HepG2 (cell line): Measurements from ENCODE around the gene RPS25. TPM values are rescaled to one million over a fixed set of nuclear protein-coding genes. Genes with fewer than 3 reads are reported as not detected.

ENCODE experiments used
- KDM5B ChIP-seq: sonication (generic); formaldehyde crosslinking; IDR thresholded peaks from 2 replicates; pipeline ENCODE4 v1.4.0; 2020; ENCODE audit warnings: missing genetic modification reagents, mild to moderate bottlenecking, borderline replicate concordance
- MAF1 ChIP-seq: sonication (generic); formaldehyde crosslinking; IDR thresholded peaks from 2 replicates; pipeline ENCODE4 v1.5.0; 2020; ENCODE audit warnings: missing genetic modification reagents, borderline replicate concordance
- RFXANK ChIP-seq: IDR thresholded peaks from 2 replicates; pipeline ENCODE4 v1.6.1; 2016
- SETDB1 ChIP-seq: sonication (generic); formaldehyde crosslinking; IDR thresholded peaks from 2 replicates; pipeline ENCODE4 v1.5.1; 2020; ENCODE audit warnings: missing genetic modification reagents, mild to moderate bottlenecking, borderline replicate concordance
- SMAD1 ChIP-seq: sonication (generic); formaldehyde crosslinking; IDR thresholded peaks from 2 replicates; pipeline ENCODE4 v1.4.0; 2020; ENCODE audit warnings: missing genetic modification reagents, low read depth, mild to moderate bottlenecking, borderline replicate concordance
- SNRNP70 ChIP-seq: fragments of 200-400 bp; formaldehyde crosslinking; IDR thresholded peaks from 2 replicates; pipeline ENCODE4 v1.6.1; 2017; ENCODE audit warnings: mild to moderate bottlenecking, low read depth, low read length, moderate library complexity
- SRSF9 ChIP-seq: fragments of 200-400 bp; formaldehyde crosslinking; IDR thresholded peaks from 2 replicates; pipeline ENCODE4 v1.6.1; 2018; ENCODE audit warnings: borderline replicate concordance, mild to moderate bottlenecking, low read depth, low read length; ENCODE audit not compliant: insufficient read depth, poor library complexity, severe bottlenecking
- SRY ChIP-seq: sonication (generic); formaldehyde crosslinking; IDR thresholded peaks from 2 replicates; pipeline ENCODE4 v1.8.0; 2022; ENCODE audit warnings: mild to moderate bottlenecking, missing genetic modification reagents
- YEATS2 ChIP-seq: sonication (generic); formaldehyde crosslinking; IDR thresholded peaks from 2 replicates; pipeline ENCODE4 v1.4.0; 2020; ENCODE audit warnings: missing genetic modification reagents, borderline replicate concordance
- ZBTB7B ChIP-seq: sonication (generic); formaldehyde crosslinking; IDR thresholded peaks from 2 replicates; pipeline ENCODE4 v1.4.0; 2020; ENCODE audit warnings: missing genetic modification reagents
- ZFX ChIP-seq: sonication (generic); formaldehyde crosslinking; IDR thresholded peaks from 2 replicates; pipeline ENCODE4 v1.4.0; 2020; ENCODE audit warnings: mild to moderate bottlenecking, low read depth, missing genetic modification reagents, moderate library complexity
- ZNF160 ChIP-seq: sonication (generic); formaldehyde crosslinking; IDR thresholded peaks from 2 replicates; pipeline ENCODE4 v1.8.0; 2022; ENCODE audit warnings: mild to moderate bottlenecking, inconsistent platforms, missing genetic modification reagents
- ZNF788 ChIP-seq: sonication (generic); formaldehyde crosslinking; IDR thresholded peaks from 2 replicates; pipeline ENCODE4 v1.5.0; 2020; ENCODE audit warnings: mild to moderate bottlenecking, missing genetic modification reagents, borderline replicate concordance
- ZNF878 ChIP-seq: sonication (generic); formaldehyde crosslinking; IDR thresholded peaks from 2 replicates; pipeline ENCODE4 v1.8.1; 2023; ENCODE audit warnings: mild to moderate bottlenecking, missing genetic modification reagents, moderate library complexity
- polyA plus RNA-seq, 8 experiments: library from polyadenylated mRNA; depleted of rRNA in 3 of 8; stranded (reverse) in 7 of 8; unstranded in 1 of 8; fragments of >200 nt; fragmentation: Illumina TruSeq in 4 of 8; extraction: Trizol in 4 of 8; gene quantifications; 2 replicates each; pipeline versions ENCODE4 v1.2.1 to v1.2.3, GENCODE V29; 2011 to 2016; ENCODE audit warnings: low read depth in 4 of 8, missing spikeins in 1 of 8, mixed read lengths in 1 of 8; ENCODE audit not compliant: insufficient read depth in 1 of 8
- total RNA-seq, 5 experiments: library from RNA; depleted of rRNA; stranded (reverse); fragments of >200 nt; fragmentation: Illumina TruSeq; extraction: Trizol; gene quantifications; 2 replicates each; pipeline ENCODE4 v1.2.3, GENCODE V29; 2016; ENCODE audit warnings: low read depth in 1 of 5
- TF ChIP-seq, protein P1 (sequence below): IDR thresholded peaks from 2 replicates; pipeline ENCODE4 v1.6.1; 2016; ENCODE audit warnings: mild to moderate bottlenecking
- TF ChIP-seq, protein P2 (sequence below): sonication (generic); formaldehyde crosslinking; IDR thresholded peaks from 2 replicates; pipeline ENCODE4 v1.4.0; 2020; ENCODE audit warnings: missing genetic modification reagents, borderline replicate concordance
- TF ChIP-seq, protein P3 (sequence below): sonication (generic); formaldehyde crosslinking; IDR thresholded peaks from 2 replicates; pipeline ENCODE4 v1.4.0; 2020; ENCODE audit warnings: missing genetic modification reagents
- TF ChIP-seq, protein P4 (sequence below): sonication (generic); formaldehyde crosslinking; IDR thresholded peaks from 2 replicates; pipeline ENCODE4 v1.8.1; 2023; ENCODE audit warnings: missing genetic modification reagents, inconsistent platforms, borderline replicate concordance
- TF ChIP-seq, protein P5 (sequence below): sonication (generic); formaldehyde crosslinking; IDR thresholded peaks from 2 replicates; pipeline ENCODE4 v1.5.0; 2020; ENCODE audit warnings: missing genetic modification reagents, mild to moderate bottlenecking, borderline replicate concordance

Gene RPS25
- total and polyA plus RNA-seq, 2 of the 13 experiments (the other 11 are each of a cell fraction or from before 2014, with no cell fraction given) = 839 to 1,415 TPM

DNA sequence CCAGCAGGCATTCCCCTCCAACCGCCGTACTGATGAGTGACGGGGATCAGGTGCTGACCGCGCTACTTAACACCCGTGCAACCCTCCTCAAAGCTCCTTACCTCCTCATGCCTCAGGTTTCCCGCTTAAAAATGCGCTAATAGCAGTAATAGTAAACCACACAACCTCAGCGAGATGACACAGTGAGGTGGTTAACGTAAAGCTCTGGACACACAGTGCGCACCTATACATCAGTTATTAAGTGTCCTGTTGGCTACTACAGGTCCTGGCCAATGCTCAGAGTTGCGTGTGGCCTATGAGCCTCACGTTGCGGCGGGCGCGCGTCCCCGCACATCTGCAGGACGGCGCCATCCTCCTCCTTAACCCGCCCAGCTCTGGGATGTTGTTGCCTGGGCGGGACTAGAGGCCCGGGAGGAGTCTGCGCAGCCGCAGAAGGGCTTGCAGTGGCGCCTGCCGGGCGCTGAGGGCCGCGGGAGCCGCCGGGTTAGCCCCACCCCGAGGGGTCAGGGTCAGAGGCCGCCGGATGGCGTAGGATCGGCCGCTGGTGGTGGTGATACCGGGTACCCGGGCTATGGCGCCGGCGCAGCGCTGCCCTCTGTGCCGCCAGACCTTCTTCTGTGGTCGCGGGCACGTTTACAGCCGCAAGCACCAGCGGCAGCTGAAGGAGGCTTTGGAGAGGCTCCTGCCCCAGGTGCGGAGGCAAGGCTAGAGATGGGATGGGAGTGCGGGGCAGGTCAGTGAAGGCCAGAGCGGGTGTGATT is 20.3 kb downstream of the RPS25 start, which contains the start of gene CENATAC (continued):
- TF ChIP-seq, protein P1, sequence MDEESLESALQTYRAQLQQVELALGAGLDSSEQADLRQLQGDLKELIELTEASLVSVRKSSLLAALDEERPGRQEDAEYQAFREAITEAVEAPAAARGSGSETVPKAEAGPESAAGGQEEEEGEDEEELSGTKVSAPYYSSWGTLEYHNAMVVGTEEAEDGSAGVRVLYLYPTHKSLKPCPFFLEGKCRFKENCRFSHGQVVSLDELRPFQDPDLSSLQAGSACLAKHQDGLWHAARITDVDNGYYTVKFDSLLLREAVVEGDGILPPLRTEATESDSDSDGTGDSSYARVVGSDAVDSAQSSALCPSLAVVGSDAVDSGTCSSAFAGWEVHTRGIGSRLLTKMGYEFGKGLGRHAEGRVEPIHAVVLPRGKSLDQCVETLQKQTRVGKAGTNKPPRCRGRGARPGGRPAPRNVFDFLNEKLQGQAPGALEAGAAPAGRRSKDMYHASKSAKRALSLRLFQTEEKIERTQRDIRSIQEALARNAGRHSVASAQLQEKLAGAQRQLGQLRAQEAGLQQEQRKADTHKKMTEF (CRISPR knock-in tag) = peak; percentile 90; the same call in 1 of the 2 replicates
- TF ChIP-seq MAF1 = no peak
- TF ChIP-seq ZBTB7B (CRISPR knock-in tag) = peak; percentile 66; the same call in 1 of the 2 replicates
- 0 out of 2 replicates have a peak, but pooled peaks have one; percentile 30 for TF ChIP-seq SRY (CRISPR knock-in tag)
- TF ChIP-seq, protein P2, sequence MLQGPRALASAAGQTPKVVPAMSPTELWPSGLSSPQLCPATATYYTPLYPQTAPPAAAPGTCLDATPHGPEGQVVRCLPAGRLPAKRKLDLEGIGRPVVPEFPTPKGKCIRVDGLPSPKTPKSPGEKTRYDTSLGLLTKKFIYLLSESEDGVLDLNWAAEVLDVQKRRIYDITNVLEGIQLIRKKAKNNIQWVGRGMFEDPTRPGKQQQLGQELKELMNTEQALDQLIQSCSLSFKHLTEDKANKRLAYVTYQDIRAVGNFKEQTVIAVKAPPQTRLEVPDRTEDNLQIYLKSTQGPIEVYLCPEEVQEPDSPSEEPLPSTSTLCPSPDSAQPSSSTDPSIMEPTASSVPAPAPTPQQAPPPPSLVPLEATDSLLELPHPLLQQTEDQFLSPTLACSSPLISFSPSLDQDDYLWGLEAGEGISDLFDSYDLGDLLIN = no peak
- peak; percentile 73; the same call in 1 of the 2 replicates for TF ChIP-seq ZNF160 (CRISPR knock-in tag)
- peak; percentile 79; the same call in 1 of the 2 replicates for TF ChIP-seq YEATS2 (CRISPR knock-in tag)
- no peak for TF ChIP-seq RFXANK (CRISPR knock-in tag)
- TF ChIP-seq, protein P3, sequence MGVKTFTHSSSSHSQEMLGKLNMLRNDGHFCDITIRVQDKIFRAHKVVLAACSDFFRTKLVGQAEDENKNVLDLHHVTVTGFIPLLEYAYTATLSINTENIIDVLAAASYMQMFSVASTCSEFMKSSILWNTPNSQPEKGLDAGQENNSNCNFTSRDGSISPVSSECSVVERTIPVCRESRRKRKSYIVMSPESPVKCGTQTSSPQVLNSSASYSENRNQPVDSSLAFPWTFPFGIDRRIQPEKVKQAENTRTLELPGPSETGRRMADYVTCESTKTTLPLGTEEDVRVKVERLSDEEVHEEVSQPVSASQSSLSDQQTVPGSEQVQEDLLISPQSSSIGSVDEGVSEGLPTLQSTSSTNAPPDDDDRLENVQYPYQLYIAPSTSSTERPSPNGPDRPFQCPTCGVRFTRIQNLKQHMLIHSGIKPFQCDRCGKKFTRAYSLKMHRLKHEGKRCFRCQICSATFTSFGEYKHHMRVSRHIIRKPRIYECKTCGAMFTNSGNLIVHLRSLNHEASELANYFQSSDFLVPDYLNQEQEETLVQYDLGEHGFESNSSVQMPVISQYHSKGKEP (CRISPR knock-in tag) = no peak
- TF ChIP-seq SRSF9 = no peak
- TF ChIP-seq ZNF878 (CRISPR knock-in tag) = no peak
- peak; percentile 99 for TF ChIP-seq ZFX (CRISPR knock-in tag)
- TF ChIP-seq SMAD1 = no peak
- no peak for TF ChIP-seq SNRNP70
- TF ChIP-seq ZNF788 (CRISPR knock-in tag) = peak; percentile 58; the same call in 1 of the 2 replicates
- TF ChIP-seq SETDB1 (CRISPR knock-in tag) = no peak
- TF ChIP-seq, protein P4, sequence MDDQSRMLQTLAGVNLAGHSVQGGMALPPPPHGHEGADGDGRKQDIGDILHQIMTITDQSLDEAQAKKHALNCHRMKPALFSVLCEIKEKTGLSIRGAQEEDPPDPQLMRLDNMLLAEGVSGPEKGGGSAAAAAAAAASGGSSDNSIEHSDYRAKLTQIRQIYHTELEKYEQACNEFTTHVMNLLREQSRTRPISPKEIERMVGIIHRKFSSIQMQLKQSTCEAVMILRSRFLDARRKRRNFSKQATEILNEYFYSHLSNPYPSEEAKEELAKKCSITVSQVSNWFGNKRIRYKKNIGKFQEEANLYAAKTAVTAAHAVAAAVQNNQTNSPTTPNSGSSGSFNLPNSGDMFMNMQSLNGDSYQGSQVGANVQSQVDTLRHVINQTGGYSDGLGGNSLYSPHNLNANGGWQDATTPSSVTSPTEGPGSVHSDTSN (CRISPR knock-in tag) = no peak
- TF ChIP-seq, protein P5, sequence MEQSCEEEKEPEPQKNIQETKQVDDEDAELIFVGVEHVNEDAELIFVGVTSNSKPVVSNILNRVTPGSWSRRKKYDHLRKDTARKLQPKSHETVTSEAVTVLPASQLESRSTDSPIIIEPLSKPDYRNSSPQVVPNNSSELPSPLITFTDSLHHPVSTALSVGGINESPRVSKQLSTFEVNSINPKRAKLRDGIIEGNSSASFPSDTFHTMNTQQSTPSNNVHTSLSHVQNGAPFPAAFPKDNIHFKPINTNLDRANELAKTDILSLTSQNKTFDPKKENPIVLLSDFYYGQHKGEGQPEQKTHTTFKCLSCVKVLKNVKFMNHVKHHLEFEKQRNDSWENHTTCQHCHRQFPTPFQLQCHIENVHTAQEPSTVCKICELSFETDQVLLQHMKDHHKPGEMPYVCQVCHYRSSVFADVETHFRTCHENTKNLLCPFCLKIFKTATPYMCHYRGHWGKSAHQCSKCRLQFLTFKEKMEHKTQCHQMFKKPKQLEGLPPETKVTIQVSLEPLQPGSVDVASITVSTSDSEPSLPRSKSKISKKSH = peak; percentile 37; the same call in 1 of the 2 replicates
- peak; percentile 68; the same call in 1 of the 2 replicates for TF ChIP-seq KDM5B (CRISPR knock-in tag)
